Suprapubic skin (tissue), 3 donors: ENCODE measurements around the gene PDE3A.

Source experiments
- CTCF ChIP-seq, 2 donors: fragments of 200-600 bp in 1 of 2; fragments of 450-650 bp in 1 of 2; sonication (generic) in 1 of 2; IDR thresholded peaks; one replicate each; pipeline ENCODE4 v1.5.1; 2016 to 2019; ENCODE audit warnings: antibody characterized with exemption in 2 of 2, mild to moderate bottlenecking in 1 of 2, moderate library complexity in 1 of 2
- POLR2A ChIP-seq, 2 donors: fragments of 450-650 bp; IDR thresholded peaks; one replicate each; pipeline ENCODE4 v1.6.1; 2017; ENCODE audit warnings: antibody characterized with exemption in 2 of 2, mild to moderate bottlenecking in 2 of 2, moderate library complexity in 2 of 2

GRCh38 chr12:20460956-20461355, 92.6 kb downstream of the PDE3A start:
- TF ChIP-seq CTCF (IDR thresholded peaks at IDR 0.05): no peak
- no peak for TF ChIP-seq POLR2A (IDR thresholded peaks at IDR 0.05)
